Cardiac fibroblast (primary cell): ENCODE results near the gene SULF2.

Experiments
- DNase-seq, 2 donors: peaks; one replicate each; pipeline versions ENCODE4 v3.0.0 to v3.0.0-alpha.2; 2010; ENCODE audit warnings: low read depth in 2 of 2
- H3K4me3 ChIP-seq, 2 donors: replicated peaks in 1 of 2; 1 replicate in 1 of 2; 2 replicates in 1 of 2; pipeline ENCODE4 v1.5.1; 2011; ENCODE audit warnings: low read depth in 2 of 2, low read length in 2 of 2, mild to moderate bottlenecking in 2 of 2, moderate library complexity in 1 of 2
- TF ChIP-seq, protein P1 (sequence below): IDR thresholded peaks from one replicate; pipeline ENCODE4 v1.5.1; 2011; ENCODE audit warnings: low read depth, mild to moderate bottlenecking, low read length, inconsistent platforms

Gene SULF2

DNA sequence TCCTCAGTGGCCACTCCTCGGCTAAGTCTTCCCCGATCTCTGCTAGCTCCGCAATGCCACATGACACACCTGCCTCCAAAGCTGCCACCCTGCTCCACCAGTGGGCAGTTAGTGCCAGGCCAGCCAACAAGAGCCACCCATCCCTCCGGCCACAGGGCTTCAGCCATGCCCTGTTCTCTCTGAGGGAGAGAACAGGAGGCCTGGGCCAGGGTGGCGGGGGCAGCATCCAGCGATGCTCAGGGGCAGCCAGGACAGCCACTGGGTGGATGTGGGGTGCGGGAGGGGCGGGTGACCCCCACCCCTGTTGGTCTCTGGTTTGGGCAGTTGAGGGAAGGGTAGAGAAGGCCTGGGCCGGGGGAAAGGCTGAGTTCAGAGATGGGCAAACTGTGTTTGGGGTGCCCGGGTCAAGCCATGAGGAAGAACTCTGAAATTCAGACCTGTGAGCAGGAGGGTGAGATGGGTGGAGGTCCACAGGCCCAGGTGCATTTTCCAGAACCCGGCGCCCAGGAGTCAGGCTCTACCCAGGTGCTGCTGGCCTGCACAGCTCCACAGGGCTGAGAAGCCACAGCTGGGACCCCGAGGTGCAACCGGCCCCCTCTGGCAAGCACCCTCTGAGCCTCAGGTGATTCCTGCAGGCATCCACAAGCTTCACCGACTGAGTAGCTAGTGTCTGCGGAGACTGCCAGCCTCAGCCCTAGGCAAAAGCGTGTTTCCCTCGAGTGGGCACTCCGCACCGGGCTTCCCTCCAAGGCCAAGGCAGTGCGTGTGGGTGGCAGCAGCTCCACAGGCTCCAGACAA lies 91.1 kb downstream of the SULF2 start:
- H3K4me3 ChIP-seq: no peak overlapping the region
- no peak for DNase-seq
- TF ChIP-seq, protein P1, sequence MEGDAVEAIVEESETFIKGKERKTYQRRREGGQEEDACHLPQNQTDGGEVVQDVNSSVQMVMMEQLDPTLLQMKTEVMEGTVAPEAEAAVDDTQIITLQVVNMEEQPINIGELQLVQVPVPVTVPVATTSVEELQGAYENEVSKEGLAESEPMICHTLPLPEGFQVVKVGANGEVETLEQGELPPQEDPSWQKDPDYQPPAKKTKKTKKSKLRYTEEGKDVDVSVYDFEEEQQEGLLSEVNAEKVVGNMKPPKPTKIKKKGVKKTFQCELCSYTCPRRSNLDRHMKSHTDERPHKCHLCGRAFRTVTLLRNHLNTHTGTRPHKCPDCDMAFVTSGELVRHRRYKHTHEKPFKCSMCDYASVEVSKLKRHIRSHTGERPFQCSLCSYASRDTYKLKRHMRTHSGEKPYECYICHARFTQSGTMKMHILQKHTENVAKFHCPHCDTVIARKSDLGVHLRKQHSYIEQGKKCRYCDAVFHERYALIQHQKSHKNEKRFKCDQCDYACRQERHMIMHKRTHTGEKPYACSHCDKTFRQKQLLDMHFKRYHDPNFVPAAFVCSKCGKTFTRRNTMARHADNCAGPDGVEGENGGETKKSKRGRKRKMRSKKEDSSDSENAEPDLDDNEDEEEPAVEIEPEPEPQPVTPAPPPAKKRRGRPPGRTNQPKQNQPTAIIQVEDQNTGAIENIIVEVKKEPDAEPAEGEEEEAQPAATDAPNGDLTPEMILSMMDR: no peak

DNA sequence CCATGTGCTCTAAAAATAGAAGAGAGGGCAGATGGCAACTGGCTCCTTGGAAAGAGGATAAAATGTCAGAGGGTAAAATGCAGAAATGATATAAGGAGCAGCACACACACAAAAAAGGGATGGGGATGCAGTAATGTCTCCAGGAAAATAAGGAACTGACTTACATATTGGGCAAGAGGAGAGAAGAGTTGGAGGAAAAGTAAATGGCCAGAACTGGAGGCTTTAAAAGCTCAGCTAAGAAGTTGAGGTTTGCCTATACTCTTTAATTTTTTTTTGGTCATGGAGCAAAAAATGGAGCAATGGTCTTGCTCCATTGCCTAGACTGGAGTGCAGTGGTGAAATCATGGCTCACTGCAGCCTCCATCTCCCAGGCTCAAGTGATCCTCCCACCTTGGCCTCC lies 93.7 kb downstream of the SULF2 start:
- DNase-seq: peak; percentile 34 to 54
- TF ChIP-seq, protein P1: no peak
- no peak overlapping the region for H3K4me3 ChIP-seq

DNA sequence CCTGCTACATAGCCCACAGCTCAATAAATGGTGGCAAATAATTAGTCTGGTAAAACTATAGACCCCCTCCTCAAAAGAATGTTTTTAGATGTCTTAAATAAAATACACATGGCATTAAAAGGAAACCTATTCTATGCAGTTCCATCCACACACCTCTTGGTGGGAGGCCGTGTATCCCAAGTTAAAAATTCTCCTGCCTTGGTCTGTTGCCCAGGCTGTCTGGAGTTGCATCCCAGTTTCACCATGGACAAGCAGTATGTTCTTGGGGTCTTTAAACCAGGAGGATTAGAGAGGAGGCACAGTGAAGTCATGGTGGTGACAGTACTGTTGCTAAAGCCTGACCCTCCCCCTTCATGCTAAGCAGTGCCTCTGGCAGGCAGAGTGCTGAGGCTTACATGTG lies 95.5 kb downstream of the SULF2 start:
- DNase-seq: no peak
- no peak overlapping the region for H3K4me3 ChIP-seq
- TF ChIP-seq, protein P1: no peak

DNA sequence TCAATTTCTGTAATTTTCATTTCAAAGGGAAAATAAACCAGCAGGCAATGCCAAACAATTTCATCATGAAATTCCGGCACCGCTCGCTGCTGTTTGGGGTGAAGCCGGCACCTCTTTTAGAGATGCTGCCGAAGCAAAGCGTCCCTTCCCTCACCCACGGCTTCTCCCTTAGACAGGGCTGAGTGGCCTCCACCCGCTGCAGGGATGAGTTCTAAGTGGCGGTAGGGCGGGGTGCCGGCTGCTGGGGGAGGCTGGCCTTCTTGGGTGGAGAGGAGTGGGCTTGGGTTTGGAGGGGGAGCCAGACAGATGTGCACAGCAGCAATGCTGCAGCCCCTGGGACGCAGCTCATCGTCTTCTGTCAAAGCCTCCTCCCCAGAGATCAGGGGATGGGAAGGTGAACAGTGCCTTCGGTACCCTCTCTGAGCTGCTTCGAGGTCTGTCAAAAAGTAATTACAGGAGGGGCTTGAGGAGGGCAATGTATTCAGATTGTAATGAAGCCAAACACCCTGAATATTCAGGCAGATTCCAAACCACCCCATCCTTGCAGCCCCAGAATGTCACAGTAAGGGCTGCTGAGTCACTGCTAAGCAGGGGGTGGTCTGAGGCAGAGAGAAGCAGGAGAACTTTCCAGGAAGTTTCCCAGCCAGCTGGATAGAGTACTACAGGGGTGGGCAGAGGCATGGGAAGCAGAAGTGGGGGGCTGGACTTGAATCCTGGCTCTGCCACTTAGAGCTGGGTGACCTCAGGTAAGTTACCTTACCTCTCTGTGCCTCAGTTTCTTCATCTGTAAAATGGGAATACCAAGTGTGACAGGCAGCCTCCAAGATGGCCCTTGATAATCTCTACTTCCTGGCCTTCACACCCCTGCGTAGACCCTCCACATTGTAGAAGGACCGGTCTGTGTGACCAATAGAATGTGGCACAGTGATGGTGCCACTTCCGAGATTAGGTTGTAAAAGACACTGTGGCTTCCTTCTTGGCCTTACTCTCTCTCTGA lies 96.6 kb downstream of the SULF2 start:
- no peak overlapping the region for H3K4me3 ChIP-seq

DNA sequence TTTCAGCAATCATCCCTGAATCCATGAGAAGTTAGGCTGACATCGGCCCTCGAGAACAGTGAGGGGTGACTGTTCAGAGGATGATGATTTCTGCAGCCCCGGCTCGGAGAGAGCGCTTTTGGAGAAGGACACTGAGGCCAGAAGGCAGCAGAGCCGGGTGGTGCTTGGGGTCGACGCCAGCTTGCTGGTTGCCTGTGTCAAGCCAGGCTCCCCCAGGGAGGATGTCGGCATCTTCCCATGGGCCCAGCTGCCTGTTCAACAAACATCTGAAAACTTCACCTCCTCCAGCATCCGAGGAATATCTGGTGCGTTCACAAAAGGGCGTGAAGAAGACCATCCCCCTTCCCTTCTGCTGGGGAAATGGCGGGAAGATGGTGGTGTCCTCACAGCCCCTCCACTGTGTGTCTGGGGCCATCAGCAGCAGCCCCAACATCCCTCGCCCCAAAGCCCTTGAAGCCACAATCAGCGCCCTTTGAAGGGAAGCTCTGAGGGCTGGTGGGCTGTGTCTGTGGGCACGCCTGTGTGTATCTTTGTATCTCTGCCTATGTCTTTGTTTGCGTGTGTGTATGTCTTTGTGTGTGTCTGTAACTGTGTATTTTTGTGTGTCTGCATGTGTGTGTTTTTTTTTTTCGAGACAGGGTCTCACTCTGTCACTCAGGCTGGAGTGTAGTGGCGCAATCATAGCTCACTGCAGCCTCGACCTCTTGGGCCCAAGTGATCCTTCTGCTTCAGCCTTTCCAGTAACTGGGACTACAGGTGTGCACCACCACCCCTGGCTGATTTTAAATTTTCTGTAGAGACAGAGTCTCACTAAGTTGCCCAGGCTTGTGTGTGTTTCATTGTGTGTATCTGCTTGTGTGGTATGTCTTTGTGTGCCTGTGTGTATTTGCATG lies 97.9 kb downstream of the SULF2 start:
- DNase-seq: no peak
- no peak overlapping the region for H3K4me3 ChIP-seq
- TF ChIP-seq, protein P1: no peak

More for the DNA sequence above, 96.6 kb downstream of the SULF2 start:
- DNase-seq: no peak
- TF ChIP-seq, protein P1: no peak

DNA sequence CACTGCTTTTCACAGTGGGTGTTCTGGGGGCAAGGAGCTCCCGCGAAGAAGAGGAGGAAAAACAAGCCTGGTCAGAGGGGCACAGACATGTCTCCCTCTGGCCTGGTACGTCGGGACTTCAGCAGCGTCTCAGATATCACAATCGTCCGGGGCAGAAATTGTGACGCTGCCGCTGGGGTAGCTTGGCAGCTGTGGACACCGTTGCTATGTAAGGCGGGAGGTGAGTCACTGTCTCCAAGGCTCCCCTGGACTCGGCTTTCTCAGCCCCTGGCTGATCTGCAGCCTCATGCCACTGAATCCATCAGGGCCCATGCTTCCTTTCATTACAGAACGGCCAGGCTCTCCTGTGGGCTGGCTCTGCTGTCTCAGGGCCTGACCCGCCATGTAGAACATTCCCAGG lies 98.7 kb downstream of the SULF2 start:
- TF ChIP-seq, protein P1: no peak
- peak; percentile 58 to 75 for DNase-seq
- no peak overlapping the region for H3K4me3 ChIP-seq
